Dendritic cell treated with granulocyte-macrophage colony-stimulating factor and Interleukin-4, amounts not matched to agents 40 ng/mL and 50 ng/mL, for 4 days (primary cell): ENCODE data around the gene CIB4.
"Not testable (repeated sequence)": the region's sequence is repeated elsewhere in the genome, so short reads cannot be mapped to it uniquely, and the experiment has no call there.

Experiments
- H3K27ac Mint-ChIP-seq: one replicate; pipeline ENCODE4 v1.8.0; 2022; ENCODE audit warnings: mild to moderate bottlenecking, mixed read lengths
- H3K27me3 Mint-ChIP-seq: one replicate; pipeline ENCODE4 v1.8.0; 2022; ENCODE audit warnings: mild to moderate bottlenecking, mixed read lengths
- H3K36me3 Mint-ChIP-seq: one replicate; pipeline ENCODE4 v1.8.0; 2022; ENCODE audit warnings: low read depth, mixed read lengths
- H3K4me1 Mint-ChIP-seq: one replicate; pipeline ENCODE4 v1.8.0; 2022; ENCODE audit warnings: low read depth, mixed read lengths
- H3K4me3 Mint-ChIP-seq: one replicate; pipeline ENCODE4 v1.8.0; 2022; ENCODE audit warnings: mild to moderate bottlenecking, moderate library complexity, mixed read lengths
- H3K9me3 Mint-ChIP-seq: one replicate; pipeline ENCODE4 v1.8.0; 2022; ENCODE audit warnings: mixed read lengths
- intact Hi-C: fragments of 100-400 bp; cut with micrococcal nuclease; formaldehyde crosslinking; loops from one replicate; pipeline ENCODE4 v1.15.0; 2022

CIB4 gene

GRCh38 chr2:26568076-26568890 lies 72.9 kb downstream of the CIB4 start:
- no peaks in the 10 kb centered on the region for H3K36me3 Mint-ChIP-seq
- peaks cover 46% of the 10 kb centered on the region for H3K27me3 Mint-ChIP-seq
- intact Hi-C loops = no loop called here
- H3K4me3 Mint-ChIP-seq = no peak overlapping the region
- H3K9me3 Mint-ChIP-seq = no peaks in the 10 kb centered on the region
- H3K4me1 Mint-ChIP-seq = no peaks in the 10 kb centered on the region
- no peak overlapping the region for H3K27ac Mint-ChIP-seq

- Mint-ChIP-seq H3K27me3 (peaks cover 52% of the 10 kb centered on the region), H3K4me3 (no peak overlapping the region), H3K4me1 (peaks cover 5% of the 10 kb centered on the region), H3K9me3 (no peaks in the 10 kb centered on the region), H3K27ac (no peak overlapping the region), H3K36me3 (no peaks in the 10 kb centered on the region)
- intact Hi-C loops = no loop called here
Observed at GRCh38 chr2:26567534-26567933, 73.6 kb downstream of the CIB4 start.

- H3K27ac Mint-ChIP-seq, H3K4me1 Mint-ChIP-seq, H3K36me3 Mint-ChIP-seq, intact Hi-C loops, H3K9me3 Mint-ChIP-seq, H3K4me3 Mint-ChIP-seq: not testable (repeated sequence)
- peaks cover 56% of the 10 kb centered on the region for H3K27me3 Mint-ChIP-seq
Observed at GRCh38 chr2:26566731-26567130, 74.4 kb downstream of the CIB4 start.

- H3K4me3 Mint-ChIP-seq = no peak overlapping the region
- H3K36me3 Mint-ChIP-seq = no peaks in the 10 kb centered on the region
- H3K4me1 Mint-ChIP-seq = peaks cover 6% of the 10 kb centered on the region
- H3K27me3 Mint-ChIP-seq = peaks cover 63% of the 10 kb centered on the region
- no peak overlapping the region for H3K27ac Mint-ChIP-seq
- no peaks in the 10 kb centered on the region for H3K9me3 Mint-ChIP-seq
- intact Hi-C loops = no loop called here
Observed at GRCh38 chr2:26566081-26566375, 75.1 kb downstream of the CIB4 start.

- no peak overlapping the region for H3K27ac Mint-ChIP-seq
- intact Hi-C loops = no loop called here
- H3K27me3 Mint-ChIP-seq = peaks cover 73% of the 10 kb centered on the region
- H3K4me1 Mint-ChIP-seq = peaks cover 6% of the 10 kb centered on the region
- H3K36me3 Mint-ChIP-seq = no peaks in the 10 kb centered on the region
- H3K4me3 Mint-ChIP-seq = no peak overlapping the region
- H3K9me3 Mint-ChIP-seq = no peaks in the 10 kb centered on the region
Observed at GRCh38 chr2:26564121-26564644, 77.0 kb downstream of the CIB4 start.

- peaks cover 6% of the 10 kb centered on the region for H3K4me1 Mint-ChIP-seq
- H3K4me3 Mint-ChIP-seq = no peak overlapping the region
Observed at GRCh38 chr2:26563686-26564085, 77.5 kb downstream of the CIB4 start.

GRCh38 chr2:26562811-26563645 lies 78.1 kb downstream of the CIB4 start:
- intact Hi-C loops = no loop called here
- H3K9me3 Mint-ChIP-seq = no peaks in the 10 kb centered on the region
- peaks cover 6% of the 10 kb centered on the region for H3K4me1 Mint-ChIP-seq
- H3K27me3 Mint-ChIP-seq = peaks cover 79% of the 10 kb centered on the region
- no peaks in the 10 kb centered on the region for H3K36me3 Mint-ChIP-seq
- peak overlapping the region; percentile 28 for H3K4me3 Mint-ChIP-seq
- H3K27ac Mint-ChIP-seq = no peak overlapping the region

More at GRCh38 chr2:26563686-26564085, 77.5 kb downstream of the CIB4 start:
- Mint-ChIP-seq H3K27me3 (peaks cover 76% of the 10 kb centered on the region), H3K9me3 (no peaks in the 10 kb centered on the region), H3K27ac (no peak overlapping the region), H3K36me3 (no peaks in the 10 kb centered on the region)
- intact Hi-C loops = no loop called here

GRCh38 chr2:26561918-26562810 lies 79.0 kb downstream of the CIB4 start:
- peaks cover 6% of the 10 kb centered on the region for H3K4me1 Mint-ChIP-seq
- no peaks in the 10 kb centered on the region for H3K36me3 Mint-ChIP-seq
- no peaks in the 10 kb centered on the region for H3K9me3 Mint-ChIP-seq
- H3K27ac Mint-ChIP-seq = no peak overlapping the region
- H3K4me3 Mint-ChIP-seq = peak overlapping the region; percentile 28
- H3K27me3 Mint-ChIP-seq = peaks cover 83% of the 10 kb centered on the region
- intact Hi-C loops = no loop called here

- Mint-ChIP-seq H3K9me3 (no peaks in the 10 kb centered on the region), H3K27me3 (peaks cover 84% of the 10 kb centered on the region), H3K36me3 (no peaks in the 10 kb centered on the region), H3K4me3 (no peak overlapping the region), H3K27ac (no peak overlapping the region), H3K4me1 (peaks cover 6% of the 10 kb centered on the region)
- intact Hi-C loops = no loop called here
Observed at GRCh38 chr2:26561376-26561775, 79.8 kb downstream of the CIB4 start.

GRCh38 chr2:26560892-26561291 lies 80.3 kb downstream of the CIB4 start:
- Mint-ChIP-seq H3K4me3 (no peak overlapping the region), H3K9me3 (no peaks in the 10 kb centered on the region), H3K27me3 (peaks cover 81% of the 10 kb centered on the region), H3K27ac (no peak overlapping the region), H3K4me1 (peaks cover 6% of the 10 kb centered on the region), H3K36me3 (no peaks in the 10 kb centered on the region)
- intact Hi-C loops = no loop called here

GRCh38 chr2:26559556-26559955 lies 81.6 kb downstream of the CIB4 start:
- H3K36me3 Mint-ChIP-seq = no peaks in the 10 kb centered on the region
- H3K27ac Mint-ChIP-seq = no peak overlapping the region
- no peaks in the 10 kb centered on the region for H3K9me3 Mint-ChIP-seq
- peaks cover 70% of the 10 kb centered on the region for H3K27me3 Mint-ChIP-seq
- intact Hi-C loops = no loop called here
- H3K4me3 Mint-ChIP-seq = no peak overlapping the region
- peaks cover 6% of the 10 kb centered on the region for H3K4me1 Mint-ChIP-seq

- no peaks in the 10 kb centered on the region for H3K36me3 Mint-ChIP-seq
- peaks cover 6% of the 10 kb centered on the region for H3K4me1 Mint-ChIP-seq
- H3K4me3 Mint-ChIP-seq = no peak overlapping the region
- peaks cover 65% of the 10 kb centered on the region for H3K27me3 Mint-ChIP-seq
- intact Hi-C loops = no loop called here
- no peaks in the 10 kb centered on the region for H3K9me3 Mint-ChIP-seq
- no peak overlapping the region for H3K27ac Mint-ChIP-seq
Observed at GRCh38 chr2:26559044-26559405, 82.1 kb downstream of the CIB4 start.

- intact Hi-C loops = no loop called here
- no peaks in the 10 kb centered on the region for H3K9me3 Mint-ChIP-seq
- H3K4me1 Mint-ChIP-seq = peaks cover 6% of the 10 kb centered on the region
- no peak overlapping the region for H3K27ac Mint-ChIP-seq
- no peak overlapping the region for H3K4me3 Mint-ChIP-seq
- H3K27me3 Mint-ChIP-seq = peaks cover 62% of the 10 kb centered on the region
- no peaks in the 10 kb centered on the region for H3K36me3 Mint-ChIP-seq
Observed at GRCh38 chr2:26558271-26559043, 82.7 kb downstream of the CIB4 start.
